Muscle layer of duodenum (tissue), 2 donors: ENCODE measurements around the gene IRF2BP1.
"Not testable (repeated sequence)": the region's sequence is repeated elsewhere in the genome, so short reads cannot be mapped to it uniquely, and the experiment has no call there.

Experiments
- H3K27ac ChIP-seq: one replicate; pipeline ENCODE4 v1.7.0; 2013; ENCODE audit warnings: mild to moderate bottlenecking, low read length
- H3K27me3 ChIP-seq: one replicate; pipeline ENCODE4 v1.7.0; 2013; ENCODE audit warnings: low read depth, mild to moderate bottlenecking, control low read depth, low read length
- H3K36me3 ChIP-seq, 2 donors: one replicate each; pipeline ENCODE4 v1.7.0; 2013; ENCODE audit warnings: low read length in 2 of 2, control low read depth in 1 of 2, mild to moderate bottlenecking in 1 of 2; ENCODE audit not compliant: insufficient read depth in 2 of 2, control insufficient read depth in 1 of 2
- H3K4me1 ChIP-seq, 2 donors: one replicate each; pipeline ENCODE4 v1.7.0; 2013; ENCODE audit warnings: low read length in 2 of 2, mild to moderate bottlenecking in 2 of 2, control low read depth in 1 of 2, moderate library complexity in 1 of 2; ENCODE audit not compliant: insufficient read depth in 2 of 2, control insufficient read depth in 1 of 2
- H3K4me3 ChIP-seq, 2 donors: one replicate each; pipeline ENCODE4 v1.7.0; 2013; ENCODE audit warnings: low read length in 2 of 2, low read depth in 1 of 2, mild to moderate bottlenecking in 1 of 2
- H3K9me3 ChIP-seq, 2 donors: one replicate each; pipeline ENCODE4 v1.7.0; 2013; ENCODE audit warnings: low read length in 2 of 2, control low read depth in 1 of 2, mild to moderate bottlenecking in 1 of 2; ENCODE audit not compliant: control insufficient read depth in 1 of 2
- donor health status: healthy.

The IRF2BP1 gene

DNA sequence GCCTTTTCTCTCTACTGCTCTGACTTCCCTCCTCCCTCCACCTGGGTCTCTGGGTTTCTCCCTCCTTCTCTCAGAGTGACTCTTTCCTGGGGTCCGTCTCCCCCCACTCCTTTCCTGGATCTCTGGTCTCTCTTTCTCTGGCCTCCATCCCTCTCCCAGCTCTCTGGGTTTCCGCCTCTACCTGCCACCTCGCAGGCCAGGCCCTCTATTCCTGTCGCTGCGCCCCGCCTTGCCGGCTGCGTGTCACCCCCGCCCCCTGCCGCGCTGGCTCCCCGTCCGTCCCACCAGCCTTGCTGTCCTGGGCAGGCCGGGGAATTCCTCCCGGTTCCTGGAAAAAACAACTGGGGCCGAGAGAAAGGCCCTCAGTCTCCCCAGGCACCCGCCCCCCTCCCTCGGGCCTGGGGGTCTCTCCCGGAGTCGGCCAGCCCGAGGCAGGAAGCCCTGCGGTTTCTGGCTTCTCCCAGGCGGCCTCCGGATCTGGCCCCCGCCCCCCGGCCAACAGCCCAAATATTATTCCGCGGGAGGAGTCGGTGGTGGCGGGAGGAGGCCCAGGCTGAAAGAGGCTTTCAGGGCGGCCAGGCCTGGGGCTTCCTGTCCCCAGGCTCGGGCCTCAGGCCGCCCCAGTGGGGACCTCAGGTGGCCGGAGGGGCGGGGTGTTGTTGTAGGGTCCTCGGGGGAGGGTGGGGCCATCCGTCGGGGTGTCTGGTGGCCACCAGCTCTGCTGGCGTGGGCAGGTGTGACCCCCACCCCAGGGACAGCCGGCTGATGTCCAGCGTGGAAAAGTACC is 9.3 kb downstream of the IRF2BP1 start:
- Histone ChIP-seq H3K36me3 (no peaks in the 10 kb centered on the region), H3K9me3 (no peaks in the 10 kb centered on the region), H3K4me1 (peaks cover 0 to 11% of the 10 kb centered on the region in 2 donors), H3K27ac (no peak overlapping the region), H3K27me3 (no peaks in the 10 kb centered on the region), H3K4me3 (peak overlapping the region in 1 of 2 donors; percentile 22)

DNA sequence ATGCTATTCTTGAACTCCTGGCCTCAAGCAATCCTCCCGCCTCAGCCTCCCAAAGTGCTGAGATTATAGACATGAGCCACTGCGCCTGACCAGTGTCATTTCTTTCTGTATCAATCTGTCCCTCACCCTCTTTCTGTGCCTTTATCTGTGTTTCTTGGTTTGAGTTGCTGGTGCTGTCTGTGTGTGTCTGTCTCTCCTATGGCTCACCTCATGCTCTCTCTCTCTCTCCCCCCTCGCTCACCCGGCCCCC is 9.9 kb downstream of the IRF2BP1 start:
- Histone ChIP-seq H3K4me3 (no peak overlapping the region), H3K27ac (no peak overlapping the region), H3K9me3 (no peaks in the 10 kb centered on the region), H3K4me1 (peaks cover 0 to 11% of the 10 kb centered on the region in 2 donors), H3K36me3 (no peaks in the 10 kb centered on the region), H3K27me3 (no peaks in the 10 kb centered on the region)

DNA sequence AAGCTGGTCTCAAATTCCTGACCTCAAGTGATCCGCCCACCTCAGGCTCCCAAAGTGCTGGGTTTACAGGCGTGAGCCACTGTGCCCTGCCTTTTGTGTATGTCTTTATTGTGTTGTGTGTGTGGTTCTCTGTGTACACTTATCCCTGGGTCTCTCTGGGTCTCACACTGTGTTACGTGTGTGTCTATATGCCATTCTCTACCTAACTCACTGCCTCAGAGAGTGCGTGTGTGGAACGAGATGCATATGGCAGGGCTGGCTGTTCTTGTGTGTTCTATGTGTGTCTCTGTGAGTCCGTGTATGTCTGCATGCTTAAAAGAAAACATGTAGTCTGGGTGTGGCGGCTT is 11.3 kb downstream of the IRF2BP1 start:
- H3K4me1 ChIP-seq = peaks cover 0 to 11% of the 10 kb centered on the region in 2 donors
- no peaks in the 10 kb centered on the region for H3K9me3 ChIP-seq
- no peak overlapping the region for H3K4me3 ChIP-seq
- no peak overlapping the region for H3K27ac ChIP-seq
- H3K36me3 ChIP-seq = no peaks in the 10 kb centered on the region
- no peaks in the 10 kb centered on the region for H3K27me3 ChIP-seq

DNA sequence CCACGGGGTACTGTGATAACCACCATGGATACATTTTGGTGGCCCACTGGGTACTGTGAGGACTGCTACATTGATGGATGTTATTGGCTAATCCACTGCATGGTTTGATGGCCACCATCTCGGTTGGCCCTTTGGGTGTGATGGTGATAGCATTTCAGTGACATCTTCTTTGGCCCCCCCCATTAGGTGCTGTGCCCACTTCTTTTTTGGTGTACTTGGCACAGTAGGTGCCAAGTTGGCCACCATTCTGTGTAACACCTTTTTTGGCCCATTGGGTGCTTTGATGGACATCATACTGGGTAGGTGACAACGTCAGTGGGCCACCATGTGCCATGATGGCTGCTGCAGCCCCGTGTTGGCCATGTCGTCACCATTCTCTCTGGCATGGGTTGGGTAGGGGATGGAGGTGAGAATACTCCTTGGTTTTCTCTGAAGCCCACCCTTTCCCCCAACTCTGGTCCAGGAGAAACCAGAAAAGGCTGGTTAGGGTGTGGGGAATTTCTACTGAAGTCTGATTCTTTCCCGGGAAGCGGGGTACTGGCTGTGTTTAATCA is 12.6 kb downstream of the IRF2BP1 start:
- H3K27me3 ChIP-seq = no peaks in the 10 kb centered on the region
- no peak overlapping the region for H3K27ac ChIP-seq
- H3K9me3 ChIP-seq = no peaks in the 10 kb centered on the region
- no peaks in the 10 kb centered on the region for H3K36me3 ChIP-seq
- no peak overlapping the region for H3K4me3 ChIP-seq
- H3K4me1 ChIP-seq = peaks cover 0 to 11% of the 10 kb centered on the region in 2 donors

DNA sequence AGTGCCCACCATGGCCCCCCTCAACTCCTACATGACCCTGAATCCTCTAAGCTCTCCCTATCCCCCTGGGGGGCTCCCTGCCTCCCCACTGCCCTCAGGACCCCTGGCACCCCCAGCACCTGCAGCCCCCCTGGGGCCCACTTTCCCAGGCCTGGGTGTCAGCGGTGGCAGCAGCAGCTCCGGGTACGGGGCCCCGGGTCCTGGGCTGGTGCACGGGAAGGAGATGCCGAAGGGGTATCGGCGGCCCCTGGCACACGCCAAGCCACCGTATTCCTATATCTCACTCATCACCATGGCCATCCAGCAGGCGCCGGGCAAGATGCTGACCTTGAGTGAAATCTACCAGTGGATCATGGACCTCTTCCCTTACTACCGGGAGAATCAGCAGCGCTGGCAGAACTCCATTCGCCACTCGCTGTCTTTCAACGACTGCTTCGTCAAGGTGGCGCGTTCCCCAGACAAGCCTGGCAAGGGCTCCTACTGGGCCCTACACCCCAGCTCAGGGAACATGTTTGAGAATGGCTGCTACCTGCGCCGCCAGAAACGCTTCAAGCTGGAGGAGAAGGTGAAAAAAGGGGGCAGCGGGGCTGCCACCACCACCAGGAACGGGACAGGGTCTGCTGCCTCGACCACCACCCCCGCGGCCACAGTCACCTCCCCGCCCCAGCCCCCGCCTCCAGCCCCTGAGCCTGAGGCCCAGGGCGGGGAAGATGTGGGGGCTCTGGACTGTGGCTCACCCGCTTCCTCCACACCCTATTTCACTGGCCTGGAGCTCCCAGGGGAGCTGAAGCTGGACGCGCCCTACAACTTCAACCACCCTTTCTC is 13.6 kb downstream of the IRF2BP1 start:
- Histone ChIP-seq H3K27ac (no peak overlapping the region), H3K36me3 (no peaks in the 10 kb centered on the region), H3K9me3 (no peaks in the 10 kb centered on the region), H3K4me1 (peaks cover 0 to 9% of the 10 kb centered on the region in 2 donors), H3K27me3 (no peaks in the 10 kb centered on the region), H3K4me3 (no peak overlapping the region)

DNA sequence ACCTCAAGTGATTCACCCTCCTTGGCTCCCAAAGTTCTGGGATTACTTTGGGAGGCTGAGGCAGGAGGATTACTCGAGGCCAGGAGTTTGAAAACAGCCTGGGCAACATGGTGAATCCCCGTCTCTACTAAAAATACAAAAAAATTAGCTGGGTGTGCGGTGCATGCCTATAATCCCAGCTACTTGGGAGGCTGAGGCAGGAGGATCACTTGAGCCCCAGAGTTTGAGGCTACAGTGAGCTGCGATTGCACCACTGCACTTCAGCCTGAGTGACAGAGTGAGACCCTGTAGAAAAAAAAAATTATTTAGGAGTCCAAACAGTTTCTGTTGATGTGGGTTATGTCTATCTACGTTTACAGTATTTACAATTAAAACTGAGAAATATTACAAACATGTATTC is 15.1 kb downstream of the IRF2BP1 start:
- no peaks in the 10 kb centered on the region for H3K4me1 ChIP-seq
- H3K27ac ChIP-seq = no peak overlapping the region
- no peaks in the 10 kb centered on the region for H3K9me3 ChIP-seq
- H3K27me3 ChIP-seq = no peaks in the 10 kb centered on the region
- no peak overlapping the region for H3K4me3 ChIP-seq
- H3K36me3 ChIP-seq = no peaks in the 10 kb centered on the region

DNA sequence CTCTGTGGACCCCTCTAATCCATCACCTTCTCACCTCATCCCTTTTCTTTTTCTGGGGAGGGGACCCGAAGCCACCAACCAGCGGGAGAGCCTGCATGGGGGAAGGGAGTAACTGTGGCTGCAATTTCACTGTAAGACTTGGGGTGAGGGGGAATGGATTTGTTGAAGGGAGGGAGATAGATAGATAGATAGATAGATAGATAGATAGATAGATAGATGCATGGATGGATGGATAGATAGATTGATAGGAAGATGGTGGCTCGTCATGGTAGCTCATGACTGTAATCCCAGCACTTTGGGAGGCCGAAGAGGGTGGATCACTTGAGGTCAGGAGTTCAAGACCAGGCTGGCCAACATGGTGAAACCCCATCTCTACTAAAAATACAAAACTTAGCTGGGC is 18.7 kb downstream of the IRF2BP1 start:
- Histone ChIP-seq H3K4me1 (peaks cover 0 to 15% of the 10 kb centered on the region in 2 donors), H3K27me3 (peaks cover 14% of the 10 kb centered on the region)
- not testable (repeated sequence) for H3K36me3 ChIP-seq, H3K27ac ChIP-seq, H3K9me3 ChIP-seq, H3K4me3 ChIP-seq

DNA sequence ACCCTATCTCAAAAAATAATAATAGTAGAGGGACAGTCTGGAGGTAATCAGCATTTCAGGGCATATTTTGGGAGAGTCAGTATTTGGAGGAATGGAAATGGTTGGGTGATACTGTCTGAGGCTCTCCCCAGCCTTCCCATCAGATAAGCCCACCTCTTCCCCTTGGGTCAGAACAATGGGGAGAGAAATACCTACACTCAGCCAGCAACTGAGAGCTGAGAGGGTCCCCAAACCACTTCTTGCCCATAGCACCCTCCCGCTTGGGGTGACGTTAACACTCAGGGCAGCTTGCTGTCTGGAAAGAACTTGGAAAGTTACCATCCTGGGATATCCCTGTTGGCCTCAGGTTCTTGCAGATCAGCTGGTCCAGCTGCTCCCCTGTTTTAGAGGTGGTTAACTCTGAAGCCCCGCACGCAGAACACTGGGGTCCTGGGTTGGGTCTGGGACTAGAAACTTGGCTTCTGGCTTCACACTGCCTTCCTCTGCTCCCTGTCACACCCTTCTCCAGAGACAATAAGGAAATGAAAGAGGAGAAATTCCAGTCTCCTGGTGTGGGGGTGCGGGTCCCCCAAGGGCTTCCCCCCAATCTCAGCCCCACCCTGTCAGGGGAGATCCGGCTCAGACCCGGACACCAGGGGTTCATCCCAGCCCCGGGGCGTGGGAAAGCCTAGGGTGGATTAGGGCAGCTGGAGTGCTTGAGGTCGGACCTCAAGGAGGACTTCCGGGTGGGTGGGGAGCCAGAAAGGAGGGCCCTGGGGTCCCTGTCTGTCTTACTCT is 19.4 kb downstream of the IRF2BP1 start:
- H3K4me3 ChIP-seq = peak overlapping the region in 1 of 2 donors; percentile 52
- H3K27me3 ChIP-seq = peaks cover 14% of the 10 kb centered on the region
- peaks cover 3 to 21% of the 10 kb centered on the region in 2 donors for H3K4me1 ChIP-seq
- peak overlapping the region; percentile 72 for H3K27ac ChIP-seq
- H3K9me3 ChIP-seq = no peaks in the 10 kb centered on the region
- H3K36me3 ChIP-seq = no peaks in the 10 kb centered on the region

DNA sequence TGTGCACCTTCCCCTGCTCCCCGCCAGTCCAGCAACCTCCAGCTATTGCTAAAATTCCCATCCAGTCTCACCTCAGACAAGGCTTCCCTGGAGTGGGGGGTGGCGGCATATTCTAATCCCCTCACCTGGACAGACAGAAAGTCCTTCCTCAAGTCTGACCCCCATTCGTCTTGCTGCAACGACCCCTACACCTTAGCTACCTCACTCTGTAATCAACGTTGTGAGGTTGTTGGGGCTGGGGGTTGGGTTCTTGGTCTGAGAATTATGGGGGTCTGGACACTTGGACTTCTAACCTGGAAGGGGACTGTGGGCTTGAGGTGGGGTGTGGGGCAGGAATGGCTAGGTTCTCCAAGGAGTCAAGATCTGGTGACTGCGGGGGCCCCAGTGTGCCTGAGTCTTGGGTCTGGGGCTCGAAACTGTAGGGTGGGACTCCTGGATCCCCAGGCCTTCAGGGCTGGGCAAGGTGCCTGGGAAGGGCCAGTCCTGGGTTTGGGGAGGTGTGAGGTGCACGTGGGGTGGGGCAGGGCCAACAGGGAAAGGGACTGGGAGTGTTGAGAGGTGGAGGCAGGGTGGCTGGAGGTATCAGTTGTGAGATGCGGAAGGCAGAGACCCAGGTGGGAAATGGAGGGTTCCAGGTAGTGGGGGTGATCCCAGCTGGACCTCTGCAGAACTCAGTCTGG is 20.5 kb downstream of the IRF2BP1 start:
- Histone ChIP-seq H3K36me3 (no peaks in the 10 kb centered on the region), H3K27ac (no peak overlapping the region), H3K9me3 (no peaks in the 10 kb centered on the region), H3K4me3 (peak overlapping the region in 1 of 2 donors; percentile 52), H3K27me3 (peaks cover 14% of the 10 kb centered on the region), H3K4me1 (peaks cover 3 to 23% of the 10 kb centered on the region in 2 donors)

DNA sequence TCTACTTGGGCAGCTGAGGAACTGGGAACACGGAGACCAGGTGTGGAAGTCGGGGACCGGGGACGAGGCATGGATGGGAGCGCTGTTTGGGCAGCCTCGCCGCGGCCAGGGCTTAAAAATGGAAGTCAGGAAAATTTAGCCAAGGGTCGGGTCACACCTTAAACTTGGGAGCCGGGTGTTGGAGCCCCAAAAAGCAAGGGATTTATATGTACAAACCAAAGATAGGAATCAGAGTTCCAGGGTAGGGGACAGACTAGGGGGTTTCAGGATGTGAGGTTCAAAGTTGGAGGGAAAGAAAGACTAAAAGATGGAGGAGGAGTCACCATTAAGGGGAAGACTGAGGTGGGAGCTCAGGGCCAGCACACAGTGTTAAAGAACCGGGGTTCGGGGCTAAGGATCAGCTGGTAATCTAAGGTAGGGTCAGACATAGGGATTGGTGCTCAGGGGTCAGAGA is 21.3 kb downstream of the IRF2BP1 start:
- Histone ChIP-seq H3K4me1 (peaks cover 3 to 23% of the 10 kb centered on the region in 2 donors), H3K4me3 (peak overlapping the region; percentile 52 to 65), H3K36me3 (peaks cover 0 to under 1% of the 10 kb centered on the region in 2 donors), H3K27me3 (peaks cover 14% of the 10 kb centered on the region), H3K27ac (peak overlapping the region; percentile 14), H3K9me3 (no peaks in the 10 kb centered on the region)
